ENCODE results near the gene INAVA. TPM values are rescaled to one million over a fixed set of nuclear protein-coding genes. Genes with fewer than 3 reads are reported as not detected.

Gene INAVA
- total and polyA plus RNA-seq, 4 donors = 0.19 to 3.1 (median 0.50) TPM

DNA sequence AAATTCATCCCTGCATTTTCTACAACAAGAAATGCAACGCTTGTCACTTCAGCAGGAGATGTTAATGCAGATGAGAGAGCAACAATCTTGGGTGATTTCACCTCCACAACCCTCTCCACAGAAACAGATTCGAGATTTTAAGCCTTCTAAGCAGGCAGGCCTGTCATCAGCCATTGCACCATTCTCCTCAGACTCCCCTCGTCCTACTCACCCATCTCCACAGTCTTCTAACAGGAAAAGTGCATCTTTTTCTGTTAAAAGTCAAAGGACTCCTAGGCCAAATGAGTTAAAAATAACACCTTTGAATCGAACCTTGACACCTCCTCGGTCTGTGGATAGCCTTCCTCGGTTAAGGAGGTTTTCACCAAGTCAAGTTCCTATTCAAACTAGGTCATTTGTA lies 45.3 kb upstream of the INAVA start (continued):
- TF ChIP-seq, protein P1, sequence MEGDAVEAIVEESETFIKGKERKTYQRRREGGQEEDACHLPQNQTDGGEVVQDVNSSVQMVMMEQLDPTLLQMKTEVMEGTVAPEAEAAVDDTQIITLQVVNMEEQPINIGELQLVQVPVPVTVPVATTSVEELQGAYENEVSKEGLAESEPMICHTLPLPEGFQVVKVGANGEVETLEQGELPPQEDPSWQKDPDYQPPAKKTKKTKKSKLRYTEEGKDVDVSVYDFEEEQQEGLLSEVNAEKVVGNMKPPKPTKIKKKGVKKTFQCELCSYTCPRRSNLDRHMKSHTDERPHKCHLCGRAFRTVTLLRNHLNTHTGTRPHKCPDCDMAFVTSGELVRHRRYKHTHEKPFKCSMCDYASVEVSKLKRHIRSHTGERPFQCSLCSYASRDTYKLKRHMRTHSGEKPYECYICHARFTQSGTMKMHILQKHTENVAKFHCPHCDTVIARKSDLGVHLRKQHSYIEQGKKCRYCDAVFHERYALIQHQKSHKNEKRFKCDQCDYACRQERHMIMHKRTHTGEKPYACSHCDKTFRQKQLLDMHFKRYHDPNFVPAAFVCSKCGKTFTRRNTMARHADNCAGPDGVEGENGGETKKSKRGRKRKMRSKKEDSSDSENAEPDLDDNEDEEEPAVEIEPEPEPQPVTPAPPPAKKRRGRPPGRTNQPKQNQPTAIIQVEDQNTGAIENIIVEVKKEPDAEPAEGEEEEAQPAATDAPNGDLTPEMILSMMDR (IDR thresholded peaks at IDR 0.05; ENCODE audit: low read depth, low read length, missing input control) = no peak
- TF ChIP-seq TAF1 (conservative IDR thresholded peaks at IDR 0.05) (no peak), GABPA (IDR thresholded peaks at IDR 0.05 in 1 of 2, conservative IDR thresholded peaks at IDR 0.05 in 1 of 2) (no peak), EGR1 (IDR thresholded peaks at IDR 0.05; ENCODE audit: low read depth in 2 of 2) (no peak), FOXA1 (IDR thresholded peaks at IDR 0.05) (no peak)

DNA sequence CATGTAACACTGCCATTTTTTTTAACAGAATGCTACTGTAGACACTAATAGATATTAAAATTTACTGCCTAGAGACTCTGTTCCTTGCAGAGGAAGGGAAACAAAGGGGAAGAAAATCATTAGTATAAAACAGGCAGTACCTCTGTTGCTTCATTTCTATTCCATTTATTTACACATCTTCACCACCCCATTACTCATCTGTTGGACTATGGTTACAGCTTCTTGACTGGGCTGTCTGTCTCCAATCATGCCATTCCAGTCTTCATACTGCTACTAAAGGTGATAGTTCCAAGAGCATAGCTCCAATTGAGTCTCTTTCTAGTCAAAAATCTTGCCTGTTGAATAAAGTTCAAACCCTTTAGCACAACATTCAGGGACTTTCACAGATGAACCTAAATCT lies 44.1 kb upstream of the INAVA start:
- Histone ChIP-seq H3K4me3 (ENCODE audit: low read depth in 1 of 3, low read length in 3 of 3) (no peak overlapping the region), H3K27me3 (ENCODE audit: control insufficient read depth in 4 of 4, insufficient read depth in 4 of 4, low read length in 3 of 4) (no peaks in the 10 kb centered on the region), H3K4me1 (ENCODE audit: control insufficient read depth in 4 of 4, insufficient read depth in 4 of 4, low read length in 3 of 4) (no peaks in the 10 kb centered on the region), H3K36me3 (ENCODE audit: control insufficient read depth in 4 of 4, insufficient read depth in 3 of 4, low read depth in 1 of 4, low read length in 3 of 4) (peaks cover 3 to 12% (median 9%) of the 10 kb centered on the region in 4 donors), H3K9me3 (ENCODE audit: control insufficient read depth in 4 of 4, low read length in 3 of 4) (no peaks in the 10 kb centered on the region), H3K9ac (ENCODE audit: low read depth in 1 of 2, low read length in 2 of 2) (no peak overlapping the region), H3K27ac (ENCODE audit: low read depth in 1 of 2, low read length in 2 of 2) (no peak overlapping the region)
- TF ChIP-seq, protein P1 (IDR thresholded peaks at IDR 0.05; ENCODE audit: low read depth, low read length, missing input control) = no peak
- TF ChIP-seq EGR1 (IDR thresholded peaks at IDR 0.05; ENCODE audit: low read depth in 2 of 2) (no peak), RAD21 (IDR thresholded peaks at IDR 0.05) (no peak), NR2F2 (IDR thresholded peaks at IDR 0.05) (no peak), HNF4G (IDR thresholded peaks at IDR 0.05) (no peak), RXRA (IDR thresholded peaks at IDR 0.05) (no peak), HNF4A (conservative IDR thresholded peaks at IDR 0.05) (no peak), TAF1 (conservative IDR thresholded peaks at IDR 0.05) (no peak), SP1 (IDR thresholded peaks at IDR 0.05) (no peak), FOXA2 (IDR thresholded peaks at IDR 0.05) (no peak), JUND (IDR thresholded peaks at IDR 0.05) (no peak), YY1 (IDR thresholded peaks at IDR 0.05) (no peak), FOXA1 (IDR thresholded peaks at IDR 0.05) (no peak), GABPA (IDR thresholded peaks at IDR 0.05 in 1 of 2, conservative IDR thresholded peaks at IDR 0.05 in 1 of 2) (no peak)
- TF ChIP-seq, protein P2, sequence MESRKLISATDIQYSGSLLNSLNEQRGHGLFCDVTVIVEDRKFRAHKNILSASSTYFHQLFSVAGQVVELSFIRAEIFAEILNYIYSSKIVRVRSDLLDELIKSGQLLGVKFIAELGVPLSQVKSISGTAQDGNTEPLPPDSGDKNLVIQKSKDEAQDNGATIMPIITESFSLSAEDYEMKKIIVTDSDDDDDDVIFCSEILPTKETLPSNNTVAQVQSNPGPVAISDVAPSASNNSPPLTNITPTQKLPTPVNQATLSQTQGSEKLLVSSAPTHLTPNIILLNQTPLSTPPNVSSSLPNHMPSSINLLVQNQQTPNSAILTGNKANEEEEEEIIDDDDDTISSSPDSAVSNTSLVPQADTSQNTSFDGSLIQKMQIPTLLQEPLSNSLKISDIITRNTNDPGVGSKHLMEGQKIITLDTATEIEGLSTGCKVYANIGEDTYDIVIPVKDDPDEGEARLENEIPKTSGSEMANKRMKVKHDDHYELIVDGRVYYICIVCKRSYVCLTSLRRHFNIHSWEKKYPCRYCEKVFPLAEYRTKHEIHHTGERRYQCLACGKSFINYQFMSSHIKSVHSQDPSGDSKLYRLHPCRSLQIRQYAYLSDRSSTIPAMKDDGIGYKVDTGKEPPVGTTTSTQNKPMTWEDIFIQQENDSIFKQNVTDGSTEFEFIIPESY (IDR thresholded peaks at IDR 0.05) = no peak
- TF ChIP-seq, protein P3, sequence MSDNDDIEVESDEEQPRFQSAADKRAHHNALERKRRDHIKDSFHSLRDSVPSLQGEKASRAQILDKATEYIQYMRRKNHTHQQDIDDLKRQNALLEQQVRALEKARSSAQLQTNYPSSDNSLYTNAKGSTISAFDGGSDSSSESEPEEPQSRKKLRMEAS (IDR thresholded peaks at IDR 0.05) = no peak
- TF ChIP-seq, protein P4, sequence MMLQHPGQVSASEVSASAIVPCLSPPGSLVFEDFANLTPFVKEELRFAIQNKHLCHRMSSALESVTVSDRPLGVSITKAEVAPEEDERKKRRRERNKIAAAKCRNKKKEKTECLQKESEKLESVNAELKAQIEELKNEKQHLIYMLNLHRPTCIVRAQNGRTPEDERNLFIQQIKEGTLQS (IDR thresholded peaks at IDR 0.05) = no peak
- TF ChIP-seq, protein P5, sequence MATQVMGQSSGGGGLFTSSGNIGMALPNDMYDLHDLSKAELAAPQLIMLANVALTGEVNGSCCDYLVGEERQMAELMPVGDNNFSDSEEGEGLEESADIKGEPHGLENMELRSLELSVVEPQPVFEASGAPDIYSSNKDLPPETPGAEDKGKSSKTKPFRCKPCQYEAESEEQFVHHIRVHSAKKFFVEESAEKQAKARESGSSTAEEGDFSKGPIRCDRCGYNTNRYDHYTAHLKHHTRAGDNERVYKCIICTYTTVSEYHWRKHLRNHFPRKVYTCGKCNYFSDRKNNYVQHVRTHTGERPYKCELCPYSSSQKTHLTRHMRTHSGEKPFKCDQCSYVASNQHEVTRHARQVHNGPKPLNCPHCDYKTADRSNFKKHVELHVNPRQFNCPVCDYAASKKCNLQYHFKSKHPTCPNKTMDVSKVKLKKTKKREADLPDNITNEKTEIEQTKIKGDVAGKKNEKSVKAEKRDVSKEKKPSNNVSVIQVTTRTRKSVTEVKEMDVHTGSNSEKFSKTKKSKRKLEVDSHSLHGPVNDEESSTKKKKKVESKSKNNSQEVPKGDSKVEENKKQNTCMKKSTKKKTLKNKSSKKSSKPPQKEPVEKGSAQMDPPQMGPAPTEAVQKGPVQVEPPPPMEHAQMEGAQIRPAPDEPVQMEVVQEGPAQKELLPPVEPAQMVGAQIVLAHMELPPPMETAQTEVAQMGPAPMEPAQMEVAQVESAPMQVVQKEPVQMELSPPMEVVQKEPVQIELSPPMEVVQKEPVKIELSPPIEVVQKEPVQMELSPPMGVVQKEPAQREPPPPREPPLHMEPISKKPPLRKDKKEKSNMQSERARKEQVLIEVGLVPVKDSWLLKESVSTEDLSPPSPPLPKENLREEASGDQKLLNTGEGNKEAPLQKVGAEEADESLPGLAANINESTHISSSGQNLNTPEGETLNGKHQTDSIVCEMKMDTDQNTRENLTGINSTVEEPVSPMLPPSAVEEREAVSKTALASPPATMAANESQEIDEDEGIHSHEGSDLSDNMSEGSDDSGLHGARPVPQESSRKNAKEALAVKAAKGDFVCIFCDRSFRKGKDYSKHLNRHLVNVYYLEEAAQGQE (IDR thresholded peaks at IDR 0.05) = no peak
- no peak for DNase-seq (ENCODE audit: low spot score)

Measured in liver (tissue), 9 donors.